KMS-11 (cell line): ENCODE measurements around the gene PDIK1L.
A peak's percentile ranks its signal among the peaks of the same experiment; 100 is the strongest.

Source experiments
- H2AFZ ChIP-seq: fragments of 200-600 bp; sonication (generic); 2 replicates; pipeline ENCODE4 v1.6.1; 2016; ENCODE audit warnings: antibody characterized with exemption, mixed run types, low read depth
- H3K27ac ChIP-seq: fragments of 200-600 bp; sonication (generic); 2 replicates; pipeline ENCODE4 v1.6.1; 2016; ENCODE audit warnings: mild to moderate bottlenecking, mixed run types
- H3K27me3 ChIP-seq: fragments of 200-600 bp; sonication (generic); 2 replicates; pipeline ENCODE4 v1.6.1; 2017; ENCODE audit warnings: mild to moderate bottlenecking, low read depth, mixed run types, moderate library complexity; ENCODE audit not compliant: insufficient read depth
- H3K36me3 ChIP-seq: fragments of 200-600 bp; sonication (generic); 2 replicates; pipeline ENCODE4 v1.6.1; 2017; ENCODE audit warnings: mild to moderate bottlenecking, mixed run types; ENCODE audit not compliant: insufficient read depth
- H3K4me1 ChIP-seq: fragments of 200-600 bp; sonication (generic); 2 replicates; pipeline ENCODE4 v1.6.1; 2016; ENCODE audit warnings: mild to moderate bottlenecking, low read depth, mixed run types; ENCODE audit not compliant: poor library complexity, severe bottlenecking
- H3K4me2 ChIP-seq: fragments of 200-600 bp; sonication (generic); 2 replicates; pipeline ENCODE4 v1.7.0; 2016; ENCODE audit warnings: mild to moderate bottlenecking, mixed run types
- H3K4me3 ChIP-seq: fragments of 200-600 bp; sonication (generic); IDR thresholded peaks from 2 replicates; pipeline ENCODE4 v1.6.1; 2017; ENCODE audit warnings: low read depth, low read length, mixed read lengths; ENCODE audit not compliant: insufficient read depth
- H3K79me2 ChIP-seq: fragments of 200-600 bp; sonication (generic); 2 replicates; pipeline ENCODE4 v1.6.1; 2016; ENCODE audit warnings: low read depth, mixed run types; ENCODE audit not compliant: insufficient read depth
- H3K9ac ChIP-seq: fragments of 200-600 bp; sonication (generic); 2 replicates; pipeline ENCODE4 v1.6.1; 2016; ENCODE audit warnings: mild to moderate bottlenecking, mixed run types
- H4K20me1 ChIP-seq: fragments of 200-600 bp; sonication (generic); 2 replicates; pipeline ENCODE4 v1.6.1; 2016; ENCODE audit warnings: mild to moderate bottlenecking, mixed run types; ENCODE audit not compliant: insufficient read depth
- CTCF ChIP-seq: fragments of 200-600 bp; sonication (generic); conservative IDR thresholded peaks from 2 replicates; pipeline ENCODE4 v1.6.1; 2017; ENCODE audit warnings: low read depth, mild to moderate bottlenecking, antibody characterized with exemption, low read length, moderate library complexity, mixed read lengths

The PDIK1L gene

GRCh38 chr1:26126321-26127084 is 14.9 kb downstream of the PDIK1L start:
- H3K9ac ChIP-seq: peak overlapping the region; percentile 40; the same call in 1 of the 2 replicates
- no peaks in the 10 kb centered on the region for H3K36me3 ChIP-seq
- no peaks in the 10 kb centered on the region for H3K27me3 ChIP-seq
- peak overlapping the region; percentile 74 for H3K27ac ChIP-seq
- peak overlapping the region; percentile 67 for H3K4me2 ChIP-seq
- H4K20me1 ChIP-seq: no peaks in the 10 kb centered on the region
- no peak for TF ChIP-seq CTCF
- no peak overlapping the region; the same call in 1 of the 2 replicates for H2AFZ ChIP-seq
- H3K4me1 ChIP-seq: peaks cover 58% of the 10 kb centered on the region
- H3K4me3 ChIP-seq: peak overlapping the region; percentile 74
- H3K79me2 ChIP-seq: no peaks in the 10 kb centered on the region; the same call in 1 of the 2 replicates

- Histone ChIP-seq H3K4me3 (peak overlapping the region; percentile 74), H3K4me2 (peak overlapping the region; percentile 67), H4K20me1 (no peaks in the 10 kb centered on the region), H2AFZ (no peak overlapping the region), H3K9ac (no peak overlapping the region), H3K36me3 (no peaks in the 10 kb centered on the region), H3K27me3 (no peaks in the 10 kb centered on the region), H3K79me2 (no peaks in the 10 kb centered on the region; the same call in 1 of the 2 replicates), H3K27ac (peak overlapping the region; percentile 74; the same call in 1 of the 2 replicates), H3K4me1 (peaks cover 48% of the 10 kb centered on the region)
- TF ChIP-seq CTCF: no peak
Measured at GRCh38 chr1:26127235-26128163, 15.9 kb downstream of the PDIK1L start.

GRCh38 chr1:26129778-26130177 is 18.2 kb downstream of the PDIK1L start:
- Histone ChIP-seq H3K4me2 (no peak overlapping the region), H3K27ac (no peak overlapping the region), H4K20me1 (no peaks in the 10 kb centered on the region), H3K27me3 (no peaks in the 10 kb centered on the region), H3K79me2 (no peaks in the 10 kb centered on the region; the same call in 1 of the 2 replicates), H3K36me3 (no peaks in the 10 kb centered on the region), H3K9ac (no peak overlapping the region), H3K4me3 (no peak overlapping the region), H3K4me1 (peaks cover 27% of the 10 kb centered on the region), H2AFZ (no peak overlapping the region)
- TF ChIP-seq CTCF: no peak

GRCh38 chr1:26130695-26131094 is 19.1 kb downstream of the PDIK1L start:
- Histone ChIP-seq H3K27ac (no peak overlapping the region), H3K36me3 (no peaks in the 10 kb centered on the region), H3K79me2 (no peaks in the 10 kb centered on the region), H3K9ac (no peak overlapping the region), H3K4me3 (no peak overlapping the region), H3K4me2 (no peak overlapping the region; the same call in 1 of the 2 replicates), H3K4me1 (peaks cover 18% of the 10 kb centered on the region), H2AFZ (no peak overlapping the region), H3K27me3 (no peaks in the 10 kb centered on the region), H4K20me1 (no peaks in the 10 kb centered on the region)
- TF ChIP-seq CTCF: no peak
